Liver (tissue), 9 donors: ENCODE data around the gene MPV17. TPM values are rescaled to one million over a fixed set of nuclear protein-coding genes. Genes with fewer than 3 reads are reported as not detected.

Experiments used
- DNase-seq: peaks from one replicate; pipeline ENCODE4 v3.0.0-alpha.2; 2017; ENCODE audit warnings: low spot score
- H3K27ac ChIP-seq, 2 donors: one replicate each; pipeline ENCODE4 v1.7.0; 2013; ENCODE audit warnings: inconsistent platforms in 2 of 2, low read length in 2 of 2, control low read depth in 1 of 2, low read depth in 1 of 2, mild to moderate bottlenecking in 1 of 2
- H3K27me3 ChIP-seq, 4 donors: one replicate each; pipeline versions ENCODE4 v1.6.1 to v1.7.0; 2013; ENCODE audit warnings: low read length in 3 of 4, inconsistent platforms in 1 of 4, mild to moderate bottlenecking in 1 of 4, moderate library complexity in 1 of 4; ENCODE audit not compliant: control insufficient read depth in 4 of 4, insufficient read depth in 4 of 4
- H3K36me3 ChIP-seq, 4 donors: one replicate each; pipeline versions ENCODE4 v1.6.1 to v1.7.0; 2013; ENCODE audit warnings: low read length in 3 of 4, mild to moderate bottlenecking in 3 of 4, low read depth in 1 of 4, moderate library complexity in 1 of 4; ENCODE audit not compliant: control insufficient read depth in 4 of 4, insufficient read depth in 3 of 4
- H3K4me1 ChIP-seq, 4 donors: one replicate each; pipeline versions ENCODE4 v1.6.1 to v1.7.0; 2013; ENCODE audit warnings: low read length in 3 of 4, mild to moderate bottlenecking in 3 of 4, moderate library complexity in 1 of 4; ENCODE audit not compliant: control insufficient read depth in 4 of 4, insufficient read depth in 4 of 4
- H3K4me3 ChIP-seq, 3 donors: one replicate each; pipeline versions ENCODE4 v1.6.1 to v1.7.0; 2013; ENCODE audit warnings: low read length in 3 of 3, control low read depth in 1 of 3, low read depth in 1 of 3, mild to moderate bottlenecking in 1 of 3
- H3K9ac ChIP-seq, 2 donors: one replicate each; pipeline ENCODE4 v1.7.0; 2013; ENCODE audit warnings: low read length in 2 of 2, mild to moderate bottlenecking in 2 of 2, moderate library complexity in 2 of 2, control low read depth in 1 of 2, low read depth in 1 of 2
- H3K9me3 ChIP-seq, 4 donors: one replicate each; pipeline versions ENCODE4 v1.6.1 to v1.7.0; 2013; ENCODE audit warnings: low read length in 3 of 4; ENCODE audit not compliant: control insufficient read depth in 4 of 4
- ATF3 ChIP-seq: IDR thresholded peaks from 2 replicates; pipeline ENCODE4 v1.6.1; 2016; ENCODE audit warnings: antibody characterized with exemption
- CTCF ChIP-seq: fragments of 150-350 bp; IDR thresholded peaks from 2 replicates; pipeline ENCODE4 v1.5.1; 2017; ENCODE audit warnings: improper control_type of control experiment, low read depth, low read length; ENCODE audit not compliant: missing input control
- EGR1 ChIP-seq, 2 donors: IDR thresholded peaks; 2 replicates each; pipeline ENCODE4 v1.6.1; 2016 to 2018; ENCODE audit warnings: antibody characterized with exemption in 2 of 2, low read depth in 2 of 2
- FOXA1 ChIP-seq: IDR thresholded peaks from 2 replicates; pipeline ENCODE4 v1.6.1; 2016; ENCODE audit warnings: antibody characterized with exemption
- FOXA2 ChIP-seq: IDR thresholded peaks from 2 replicates; pipeline ENCODE4 v1.6.1; 2016; ENCODE audit warnings: antibody characterized with exemption
- GABPA ChIP-seq, 2 donors: IDR thresholded peaks in 1 of 2; conservative IDR thresholded peaks in 1 of 2; 2 replicates each; pipeline ENCODE4 v1.6.1; 2016; ENCODE audit warnings: antibody characterized with exemption in 2 of 2, mild to moderate bottlenecking in 1 of 2, moderate library complexity in 1 of 2
- HNF4A ChIP-seq, 2 donors: conservative IDR thresholded peaks; 2 replicates each; pipeline ENCODE4 v1.6.1; 2016; ENCODE audit warnings: antibody characterized with exemption in 2 of 2, mild to moderate bottlenecking in 2 of 2
- HNF4G ChIP-seq: IDR thresholded peaks from 2 replicates; pipeline ENCODE4 v1.6.1; 2016; ENCODE audit warnings: antibody characterized with exemption
- JUND ChIP-seq, 2 donors: IDR thresholded peaks; 2 replicates each; pipeline ENCODE4 v1.6.1; 2016; ENCODE audit warnings: antibody characterized with exemption in 2 of 2
- MAX ChIP-seq: IDR thresholded peaks from 2 replicates; pipeline ENCODE4 v1.6.1; 2016; ENCODE audit warnings: antibody characterized with exemption
- NR2F2 ChIP-seq: IDR thresholded peaks from 2 replicates; pipeline ENCODE4 v1.6.1; 2016; ENCODE audit warnings: antibody characterized with exemption
- RAD21 ChIP-seq, 2 donors: IDR thresholded peaks; 2 replicates each; pipeline ENCODE4 v1.6.1; 2016; ENCODE audit warnings: antibody characterized with exemption in 2 of 2, mild to moderate bottlenecking in 2 of 2
- REST ChIP-seq: IDR thresholded peaks from 2 replicates; pipeline ENCODE4 v1.6.1; 2016; ENCODE audit warnings: antibody characterized with exemption, mild to moderate bottlenecking
- RXRA ChIP-seq, 2 donors: IDR thresholded peaks; 2 replicates each; pipeline ENCODE4 v1.6.1; 2017 to 2018; ENCODE audit warnings: antibody characterized with exemption in 2 of 2, mild to moderate bottlenecking in 1 of 2
- SP1 ChIP-seq: IDR thresholded peaks from 2 replicates; pipeline ENCODE4 v1.6.1; 2018; ENCODE audit warnings: antibody characterized with exemption, mild to moderate bottlenecking
- TAF1 ChIP-seq: conservative IDR thresholded peaks from 2 replicates; pipeline ENCODE4 v1.6.1; 2016; ENCODE audit warnings: antibody characterized with exemption, mild to moderate bottlenecking
- YY1 ChIP-seq: IDR thresholded peaks from 2 replicates; pipeline ENCODE4 v1.6.1; 2016; ENCODE audit warnings: antibody characterized with exemption, mild to moderate bottlenecking
- ZBTB33 ChIP-seq: IDR thresholded peaks from 2 replicates; pipeline ENCODE4 v1.6.1; 2016; ENCODE audit warnings: antibody characterized with exemption
- WGBS: extraction: QIAGEN DNeasy Blood & Tissue Kit; methylation state at CpG from one replicate; pipeline ENCODE4 v1.1.7; 2013; 5-methylcytosine and 5-hydroxymethylcytosine counted together
- polyA plus RNA-seq, 2 donors: library from polyadenylated mRNA; stranded (reverse) in 1 of 2; unstranded in 1 of 2; fragments of 200-250 nt in 1 of 2; fragments of >200 nt in 1 of 2; fragmentation: Nextera tagmentation in 1 of 2; extraction: Ambion mirVana in 1 of 2; gene quantifications; one replicate each; pipeline versions ENCODE4 v1.2.1 to v1.2.3, GENCODE V29; 2013 to 2015
- total RNA-seq, 2 donors: library from RNA; depleted of rRNA; stranded (reverse); fragments of >200 nt; gene quantifications; one replicate each; pipeline ENCODE4 v1.2.3, GENCODE V29; 2014
- donor health status: healthy.
- donor health status: healthy.
- donor health status: healthy.
- donor health status: healthy.
- donor health status: healthy.

The MPV17 gene
- total and polyA plus RNA-seq, 4 donors, result 13.9 to 29.6 (median 21.8) TPM

- no peaks in the 10 kb centered on the region for H3K9me3 ChIP-seq
- H3K27me3 ChIP-seq, result no peaks in the 10 kb centered on the region
- no peaks in the 10 kb centered on the region for H3K36me3 ChIP-seq
- TF ChIP-seq YY1, result no peak
- no peak overlapping the region for H3K27ac ChIP-seq
- no peak overlapping the region for H3K9ac ChIP-seq
- no peak for DNase-seq
- 87% methylated on average over 18 of the region's 18 CpGs for WGBS
- no peak overlapping the region for H3K4me3 ChIP-seq
- peaks cover 0 to 5% (median under 1%) of the 10 kb centered on the region in 4 donors for H3K4me1 ChIP-seq
These were observed 24.4 kb downstream of the MPV17 start for GRCh38 chr2:27298391-27299080.

- H3K9me3 ChIP-seq, result no peaks in the 10 kb centered on the region
- TF ChIP-seq EGR1 (IDR thresholded peaks at IDR 0.05; ENCODE audit: low read depth in 2 of 2) (no peak), MAX (no peak), CTCF (no peak), NR2F2 (no peak), SP1 (no peak), TAF1 (no peak), ATF3 (no peak), RAD21 (IDR thresholded peaks at IDR 0.05) (no peak), JUND (IDR thresholded peaks at IDR 0.05) (no peak), RXRA (IDR thresholded peaks at IDR 0.05) (no peak), HNF4G (no peak), GABPA (IDR thresholded peaks at IDR 0.05 in 1 of 2, conservative IDR thresholded peaks at IDR 0.05 in 1 of 2) (no peak), HNF4A (conservative IDR thresholded peaks at IDR 0.05) (no peak), YY1 (no peak), REST (no peak), FOXA1 (no peak), FOXA2 (no peak), ZBTB33 (no peak)
- H3K4me1 ChIP-seq, result peaks cover 0 to 11% (median 7%) of the 10 kb centered on the region in 4 donors
- no peak overlapping the region for H3K4me3 ChIP-seq
- H3K9ac ChIP-seq, result no peak overlapping the region
- H3K27ac ChIP-seq, result no peak overlapping the region
- 93% methylated on average over 3 of the region's 3 CpGs for WGBS
- no peaks in the 10 kb centered on the region for H3K36me3 ChIP-seq
- H3K27me3 ChIP-seq, result no peaks in the 10 kb centered on the region
- no peak for DNase-seq
These were observed 25.7 kb downstream of the MPV17 start for GRCh38 chr2:27297195-27297594.
